Neural cell (in vitro differentiated cells): ENCODE results near the gene STT3B.

ENCODE experiments used
- CTCF ChIP-seq: fragments of 450-650 bp; IDR thresholded peaks from 2 replicates; pipeline ENCODE4 v1.5.1; 2014; ENCODE audit warnings: antibody characterized with exemption, mild to moderate bottlenecking, moderate library complexity; ENCODE audit not compliant: poor library complexity, severe bottlenecking
- EP300 ChIP-seq: fragments of 450-650 bp; conservative IDR thresholded peaks from 2 replicates; pipeline ENCODE4 v1.6.1; 2014; ENCODE audit warnings: antibody characterized with exemption, mild to moderate bottlenecking, moderate library complexity; ENCODE audit not compliant: poor library complexity, severe bottlenecking
- EZH2 ChIP-seq: fragments of 200-600, 300-800 bp; shearing (Covaris generic), sonication (generic); IDR thresholded peaks from 2 replicates; pipeline ENCODE4 v1.6.1; 2014; ENCODE audit warnings: antibody characterized with exemption, low read length, borderline replicate concordance, mild to moderate bottlenecking; ENCODE audit not compliant: insufficient read depth, poor library complexity, severe bottlenecking
- POLR2AphosphoS5 ChIP-seq: IDR thresholded peaks from 2 replicates; pipeline ENCODE4 v1.6.1; 2012
- RAD21 ChIP-seq: fragments of 450-650 bp; conservative IDR thresholded peaks from 2 replicates; pipeline ENCODE4 v1.6.1; 2014; ENCODE audit warnings: antibody characterized with exemption, mild to moderate bottlenecking, moderate library complexity
- SMC3 ChIP-seq: fragments of 450-650 bp; conservative IDR thresholded peaks from 2 replicates; pipeline ENCODE4 v1.6.1; 2014; ENCODE audit warnings: antibody characterized with exemption, mild to moderate bottlenecking, moderate library complexity; ENCODE audit not compliant: poor library complexity
- TAF1 ChIP-seq: IDR thresholded peaks from 2 replicates; pipeline ENCODE4 v1.6.1; 2012; ENCODE audit warnings: low read depth

- TF ChIP-seq TAF1 (no peak), RAD21 (no peak), CTCF (no peak), EZH2 (no peak), POLR2AphosphoS5 (no peak), SMC3 (no peak), EP300 (no peak)
These were observed 137.4 kb downstream of the STT3B start for GRCh38 chr3:31670136-31670535.
